Measurements from ENCODE around the gene NPAT. TPM values are rescaled to one million over a fixed set of nuclear protein-coding genes. Genes with fewer than 3 reads are reported as not detected.
"Not testable (repeated sequence)": the region's sequence is repeated elsewhere in the genome, so short reads cannot be mapped to it uniquely, and the experiment has no call there.

Gene NPAT
- total RNA-seq, 1 experiment from 2014 or later: 25.0 TPM

- no peak for DNase-seq (ENCODE audit: low read depth)
Observed at GRCh38 chr11:108218912-108219783, 3.3 kb downstream of the NPAT start.

GRCh38 chr11:108218455-108218854 is 4.0 kb downstream of the NPAT start:
- DNase-seq (ENCODE audit: low read depth): no peak

GRCh38 chr11:108216988-108217387 is 5.5 kb downstream of the NPAT start:
- no peak for DNase-seq (ENCODE audit: low read depth)

GRCh38 chr11:108213784-108214183 is 8.7 kb downstream of the NPAT start:
- DNase-seq (ENCODE audit: low read depth): no peak

- DNase-seq (ENCODE audit: low read depth): no peak
Observed at GRCh38 chr11:108210441-108210840, 12.0 kb downstream of the NPAT start.

GRCh38 chr11:108207683-108208060 is 14.8 kb downstream of the NPAT start:
- no peak for DNase-seq (ENCODE audit: low read depth)

- no peak for DNase-seq (ENCODE audit: low read depth)
Observed at GRCh38 chr11:108206969-108207682, 15.3 kb downstream of the NPAT start.

GRCh38 chr11:108206171-108206570 is 16.3 kb downstream of the NPAT start:
- DNase-seq (ENCODE audit: low read depth): no peak

GRCh38 chr11:108204929-108205499 is 17.4 kb downstream of the NPAT start:
- DNase-seq (ENCODE audit: low read depth): no peak

GRCh38 chr11:108204376-108204775 is 18.1 kb downstream of the NPAT start:
- no peak for DNase-seq (ENCODE audit: low read depth)

GRCh38 chr11:108203075-108203474 is 19.4 kb downstream of the NPAT start:
- DNase-seq (ENCODE audit: low read depth): no peak

- DNase-seq (ENCODE audit: low read depth): peak; percentile 75
Observed at GRCh38 chr11:108199446-108200321, 22.8 kb downstream of the NPAT start.

- peak; percentile 35 for DNase-seq (ENCODE audit: low read depth)
Observed at GRCh38 chr11:108198833-108199232, 23.6 kb downstream of the NPAT start.

GRCh38 chr11:108197351-108197750 is 25.1 kb downstream of the NPAT start:
- DNase-seq (ENCODE audit: low read depth): no peak

GRCh38 chr11:108196901-108197300 is 25.5 kb downstream of the NPAT start:
- no peak for DNase-seq (ENCODE audit: low read depth)

- no peak for DNase-seq (ENCODE audit: low read depth)
Observed at GRCh38 chr11:108193725-108194124, 28.7 kb downstream of the NPAT start.

GRCh38 chr11:108177570-108177969 is 44.9 kb downstream of the NPAT start:
- no peak for DNase-seq (ENCODE audit: low read depth)

- no peak for DNase-seq (ENCODE audit: low read depth)
Observed at GRCh38 chr11:108170184-108170583, 52.3 kb downstream of the NPAT start.

- no peak for DNase-seq (ENCODE audit: low read depth)
Observed at GRCh38 chr11:108167624-108168023, 54.8 kb downstream of the NPAT start.

GRCh38 chr11:108162878-108163277 is 59.6 kb downstream of the NPAT start:
- DNase-seq (ENCODE audit: low read depth): not testable (repeated sequence)

- no peak for DNase-seq (ENCODE audit: low read depth)
Observed at GRCh38 chr11:108160970-108161566, 61.4 kb downstream of the NPAT start.
